ENCODE results near the gene GIMAP8. TPM values are rescaled to one million over a fixed set of nuclear protein-coding genes. Genes with fewer than 3 reads are reported as not detected.

GIMAP8 gene
- total and polyA plus RNA-seq, 10 donors, result 10.9 to 96.0 (median 54.1) TPM

- TF ChIP-seq, protein P1, sequence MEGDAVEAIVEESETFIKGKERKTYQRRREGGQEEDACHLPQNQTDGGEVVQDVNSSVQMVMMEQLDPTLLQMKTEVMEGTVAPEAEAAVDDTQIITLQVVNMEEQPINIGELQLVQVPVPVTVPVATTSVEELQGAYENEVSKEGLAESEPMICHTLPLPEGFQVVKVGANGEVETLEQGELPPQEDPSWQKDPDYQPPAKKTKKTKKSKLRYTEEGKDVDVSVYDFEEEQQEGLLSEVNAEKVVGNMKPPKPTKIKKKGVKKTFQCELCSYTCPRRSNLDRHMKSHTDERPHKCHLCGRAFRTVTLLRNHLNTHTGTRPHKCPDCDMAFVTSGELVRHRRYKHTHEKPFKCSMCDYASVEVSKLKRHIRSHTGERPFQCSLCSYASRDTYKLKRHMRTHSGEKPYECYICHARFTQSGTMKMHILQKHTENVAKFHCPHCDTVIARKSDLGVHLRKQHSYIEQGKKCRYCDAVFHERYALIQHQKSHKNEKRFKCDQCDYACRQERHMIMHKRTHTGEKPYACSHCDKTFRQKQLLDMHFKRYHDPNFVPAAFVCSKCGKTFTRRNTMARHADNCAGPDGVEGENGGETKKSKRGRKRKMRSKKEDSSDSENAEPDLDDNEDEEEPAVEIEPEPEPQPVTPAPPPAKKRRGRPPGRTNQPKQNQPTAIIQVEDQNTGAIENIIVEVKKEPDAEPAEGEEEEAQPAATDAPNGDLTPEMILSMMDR (IDR thresholded peaks at IDR 0.05 in 8 of 11, conservative IDR thresholded peaks at IDR 0.05 in 3 of 11), result no peak
- TF ChIP-seq POLR2AphosphoS5 (IDR thresholded peaks at IDR 0.05) (no peak), POLR2A (IDR thresholded peaks at IDR 0.05) (no peak)
- no peak for DNase-seq
- Histone ChIP-seq H3K9me3 (no peaks in the 10 kb centered on the region), H3K27ac (no peak overlapping the region), H3K36me3 (peaks cover 0 to 25% (median 14%) of the 10 kb centered on the region in 6 donors), H3K4me3 (no peak overlapping the region), H3K4me1 (peaks cover 20 to 49% (median 35%) of the 10 kb centered on the region in 6 donors), H3K27me3 (replicated peaks in 1 of 7) (no peaks in the 10 kb centered on the region)
- intact Hi-C loops (cut with DNase I; ENCODE audit: low total_unique reads), result no loop called here
- 82 to 92% (median 88%) methylated on average over 7 of the region's 7 CpGs for WGBS, 5 donors
These were observed 48.4 kb upstream of the GIMAP8 start for GRCh38 chr7:150401861-150402631.

GRCh38 chr7:150402671-150403321 is 47.6 kb upstream of the GIMAP8 start:
- no peak for DNase-seq
- 88 to 95% (median 90%) methylated on average over 11 to 13 of the region's 13 CpGs for WGBS, 5 donors

GRCh38 chr7:150403376-150404171 is 46.9 kb upstream of the GIMAP8 start:
- H3K27me3 ChIP-seq (replicated peaks in 1 of 7), result no peaks in the 10 kb centered on the region
- H3K4me1 ChIP-seq, result peaks cover 22 to 65% (median 43%) of the 10 kb centered on the region in 6 donors
- peaks cover 0 to 22% (median 6%) of the 10 kb centered on the region in 6 donors for H3K36me3 ChIP-seq
- 87 to 94% (median 89%) methylated on average over 11 to 13 of the region's 13 CpGs for WGBS, 5 donors
- intact Hi-C loops (cut with DNase I; ENCODE audit: low total_unique reads), result no loop called here
- peak overlapping the region in 1 of 8 donors; percentile 87 for H3K4me3 ChIP-seq
- H3K27ac ChIP-seq, result peak overlapping the region; percentile 94 to 98 (median 96)
- DNase-seq, result peak; percentile 76
- TF ChIP-seq POLR2A (IDR thresholded peaks at IDR 0.05) (no peak), POLR2AphosphoS5 (IDR thresholded peaks at IDR 0.05) (no peak)
- TF ChIP-seq, protein P1 (IDR thresholded peaks at IDR 0.05 in 8 of 11, conservative IDR thresholded peaks at IDR 0.05 in 3 of 11), result no peak
- no peaks in the 10 kb centered on the region for H3K9me3 ChIP-seq

More at GRCh38 chr7:150402671-150403321, 47.6 kb upstream of the GIMAP8 start:
- peaks cover 0 to 22% (median 11%) of the 10 kb centered on the region in 6 donors for H3K36me3 ChIP-seq
- H3K27ac ChIP-seq, result no peak overlapping the region
- peaks cover 22 to 57% (median 43%) of the 10 kb centered on the region in 6 donors for H3K4me1 ChIP-seq
- no peaks in the 10 kb centered on the region for H3K27me3 ChIP-seq (replicated peaks in 1 of 7)
- no peak overlapping the region for H3K4me3 ChIP-seq
- intact Hi-C loops (cut with DNase I; ENCODE audit: low total_unique reads), result no loop called here
- TF ChIP-seq POLR2A (IDR thresholded peaks at IDR 0.05) (no peak), POLR2AphosphoS5 (IDR thresholded peaks at IDR 0.05) (no peak)
- TF ChIP-seq, protein P1 (IDR thresholded peaks at IDR 0.05 in 8 of 11, conservative IDR thresholded peaks at IDR 0.05 in 3 of 11), result no peak
- H3K9me3 ChIP-seq, result no peaks in the 10 kb centered on the region
